Suprapubic skin (tissue), 4 donors: ENCODE data around the gene MAMDC4.

Experiments
- CTCF ChIP-seq, 2 donors: fragments of 200-600 bp in 1 of 2; fragments of 450-650 bp in 1 of 2; sonication (generic) in 1 of 2; IDR thresholded peaks; one replicate each; pipeline ENCODE4 v1.5.1; 2016 to 2019; ENCODE audit warnings: antibody characterized with exemption in 2 of 2, mild to moderate bottlenecking in 1 of 2, moderate library complexity in 1 of 2
- EP300 ChIP-seq: sonication (generic); formaldehyde crosslinking; IDR thresholded peaks from one replicate; pipeline ENCODE4 v1.6.1; 2017; ENCODE audit warnings: antibody characterized with exemption
- POLR2A ChIP-seq, 2 donors: fragments of 450-650 bp; IDR thresholded peaks; one replicate each; pipeline ENCODE4 v1.6.1; 2017; ENCODE audit warnings: antibody characterized with exemption in 2 of 2, mild to moderate bottlenecking in 2 of 2, moderate library complexity in 2 of 2
- POLR2AphosphoS5 ChIP-seq, 3 donors: sonication (generic); formaldehyde crosslinking; IDR thresholded peaks; one replicate each; pipeline ENCODE4 v1.6.1; 2017; ENCODE audit warnings: antibody characterized with exemption in 3 of 3

GRCh38 chr9:136906266-136906665, 54.1 kb downstream of the MAMDC4 start:
- TF ChIP-seq CTCF (IDR thresholded peaks at IDR 0.05) (no peak), POLR2A (IDR thresholded peaks at IDR 0.05) (no peak), POLR2AphosphoS5 (IDR thresholded peaks at IDR 0.05) (no peak), EP300 (no peak)
